PFSK-1 (cell line): Measurements from ENCODE around the gene NUDT1. TPM values are rescaled to one million over a fixed set of nuclear protein-coding genes. Genes with fewer than 3 reads are reported as not detected.

Experiments
- FOXP2 ChIP-seq: optimal IDR thresholded peaks from 2 replicates; pipeline ENCODE3; 2011; ENCODE audit warnings: borderline replicate concordance, control low read depth, inconsistent platforms; ENCODE audit not compliant: insufficient read depth; ENCODE audit errors: extremely low read length, extremely low read depth
- POLR2AphosphoS5 ChIP-seq: IDR thresholded peaks from 2 replicates; pipeline ENCODE4 v1.6.1; 2012; ENCODE audit warnings: low read depth, mild to moderate bottlenecking, control low read depth, low read length, moderate library complexity
- SIN3A ChIP-seq: IDR thresholded peaks from 2 replicates; pipeline ENCODE4 v1.6.1; 2012; ENCODE audit warnings: mild to moderate bottlenecking, low read length, moderate library complexity, borderline replicate concordance; ENCODE audit not compliant: insufficient read depth
- TAF1 ChIP-seq: IDR thresholded peaks from 2 replicates; pipeline ENCODE4 v1.6.1; 2012; ENCODE audit warnings: low read length, control low read depth, borderline replicate concordance; ENCODE audit not compliant: insufficient read depth
- polyA plus RNA-seq: library from polyadenylated mRNA; unstranded; fragments of >200 nt; gene quantifications from one replicate; pipeline ENCODE4 v1.2.1, GENCODE V29; 2012; ENCODE audit warnings: low read depth, missing spikeins; ENCODE audit not compliant: insufficient read length
- TF ChIP-seq, protein P1 (sequence below), 2 experiments: IDR thresholded peaks; 2 replicates each; pipeline versions ENCODE4 v1.6.1 to v1.8.0; 2011 to 2012; ENCODE audit warnings: low read depth in 2 of 2, low read length in 2 of 2, control low read depth in 1 of 2, inconsistent platforms in 1 of 2, mild to moderate bottlenecking in 1 of 2, moderate library complexity in 1 of 2; ENCODE audit not compliant: insufficient read depth in 1 of 2

NUDT1 gene
- polyA plus RNA-seq = 33.8 TPM

DNA sequence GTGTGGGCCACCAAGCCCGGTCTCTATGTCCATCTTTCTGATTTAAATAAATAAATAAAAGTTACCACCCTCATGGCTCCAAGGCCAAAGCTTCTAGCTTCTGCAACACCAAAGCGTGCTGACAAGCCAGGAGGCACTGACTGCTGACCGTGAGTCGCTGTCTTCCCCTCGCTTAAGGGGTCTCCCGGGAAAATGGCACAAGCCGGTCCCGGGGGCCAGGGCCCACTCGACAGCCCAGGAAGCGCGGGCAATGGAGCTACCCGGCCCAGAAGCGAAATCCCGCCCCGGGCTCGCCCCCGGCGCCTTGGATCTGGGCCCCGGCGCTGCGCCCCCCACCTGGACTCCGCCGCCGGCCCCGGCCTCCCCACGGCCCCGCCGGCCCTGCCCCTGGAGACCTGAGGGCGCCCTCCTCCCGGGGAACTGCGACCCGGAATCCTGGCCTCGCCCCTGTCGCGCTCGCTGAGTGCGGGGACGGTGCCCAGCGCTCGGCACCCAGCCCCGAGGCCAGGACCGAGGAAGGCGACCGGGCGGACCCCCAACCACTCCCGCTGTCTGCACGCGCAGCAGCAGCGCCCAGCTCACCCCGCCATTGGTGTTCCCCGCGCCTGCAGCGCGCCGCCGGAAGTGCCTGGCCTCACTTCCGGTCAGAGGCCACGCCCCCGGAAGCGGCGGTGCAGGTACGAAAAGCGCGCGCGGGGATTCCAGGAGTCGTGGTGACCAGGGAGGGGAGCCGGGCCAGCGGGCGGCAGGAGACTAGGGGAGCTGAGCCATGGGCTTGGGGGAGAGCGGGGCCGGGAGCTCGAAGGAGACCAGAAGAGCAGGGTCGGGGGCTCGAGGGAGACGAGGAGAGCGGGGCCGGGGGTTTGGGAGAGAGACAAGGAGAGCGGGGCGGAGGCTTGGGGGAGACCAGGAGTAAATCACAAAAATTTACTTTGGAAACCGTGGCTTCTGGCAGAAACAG lies at the start of gene NUDT1, which contains the start of gene MRM2:
Gene NUDT1 (plus strand): TSS at position 647 of the 961 bp plus-strand sequence. CDS start 2,349 bp downstream, outside the sequence.
Gene MRM2 (minus strand): TSS at position 626 of the 961 bp plus-strand sequence. CDS start 36 bp downstream, at position 590.
- TF ChIP-seq SIN3A (peak; percentile 81; the same call in 1 of the 2 replicates), FOXP2 (peak; percentile 59), POLR2AphosphoS5 (peak; percentile 88), TAF1 (peak; percentile 93)
- TF ChIP-seq, protein P1, sequence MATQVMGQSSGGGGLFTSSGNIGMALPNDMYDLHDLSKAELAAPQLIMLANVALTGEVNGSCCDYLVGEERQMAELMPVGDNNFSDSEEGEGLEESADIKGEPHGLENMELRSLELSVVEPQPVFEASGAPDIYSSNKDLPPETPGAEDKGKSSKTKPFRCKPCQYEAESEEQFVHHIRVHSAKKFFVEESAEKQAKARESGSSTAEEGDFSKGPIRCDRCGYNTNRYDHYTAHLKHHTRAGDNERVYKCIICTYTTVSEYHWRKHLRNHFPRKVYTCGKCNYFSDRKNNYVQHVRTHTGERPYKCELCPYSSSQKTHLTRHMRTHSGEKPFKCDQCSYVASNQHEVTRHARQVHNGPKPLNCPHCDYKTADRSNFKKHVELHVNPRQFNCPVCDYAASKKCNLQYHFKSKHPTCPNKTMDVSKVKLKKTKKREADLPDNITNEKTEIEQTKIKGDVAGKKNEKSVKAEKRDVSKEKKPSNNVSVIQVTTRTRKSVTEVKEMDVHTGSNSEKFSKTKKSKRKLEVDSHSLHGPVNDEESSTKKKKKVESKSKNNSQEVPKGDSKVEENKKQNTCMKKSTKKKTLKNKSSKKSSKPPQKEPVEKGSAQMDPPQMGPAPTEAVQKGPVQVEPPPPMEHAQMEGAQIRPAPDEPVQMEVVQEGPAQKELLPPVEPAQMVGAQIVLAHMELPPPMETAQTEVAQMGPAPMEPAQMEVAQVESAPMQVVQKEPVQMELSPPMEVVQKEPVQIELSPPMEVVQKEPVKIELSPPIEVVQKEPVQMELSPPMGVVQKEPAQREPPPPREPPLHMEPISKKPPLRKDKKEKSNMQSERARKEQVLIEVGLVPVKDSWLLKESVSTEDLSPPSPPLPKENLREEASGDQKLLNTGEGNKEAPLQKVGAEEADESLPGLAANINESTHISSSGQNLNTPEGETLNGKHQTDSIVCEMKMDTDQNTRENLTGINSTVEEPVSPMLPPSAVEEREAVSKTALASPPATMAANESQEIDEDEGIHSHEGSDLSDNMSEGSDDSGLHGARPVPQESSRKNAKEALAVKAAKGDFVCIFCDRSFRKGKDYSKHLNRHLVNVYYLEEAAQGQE (IDR thresholded peaks at IDR 0.05; ENCODE audit: insufficient read depth in 1 of 2, low read depth in 2 of 2, low read length in 2 of 2) = peak in 1 of 2 experiments; percentile 18; a peak in 1 of 4 replicates

DNA sequence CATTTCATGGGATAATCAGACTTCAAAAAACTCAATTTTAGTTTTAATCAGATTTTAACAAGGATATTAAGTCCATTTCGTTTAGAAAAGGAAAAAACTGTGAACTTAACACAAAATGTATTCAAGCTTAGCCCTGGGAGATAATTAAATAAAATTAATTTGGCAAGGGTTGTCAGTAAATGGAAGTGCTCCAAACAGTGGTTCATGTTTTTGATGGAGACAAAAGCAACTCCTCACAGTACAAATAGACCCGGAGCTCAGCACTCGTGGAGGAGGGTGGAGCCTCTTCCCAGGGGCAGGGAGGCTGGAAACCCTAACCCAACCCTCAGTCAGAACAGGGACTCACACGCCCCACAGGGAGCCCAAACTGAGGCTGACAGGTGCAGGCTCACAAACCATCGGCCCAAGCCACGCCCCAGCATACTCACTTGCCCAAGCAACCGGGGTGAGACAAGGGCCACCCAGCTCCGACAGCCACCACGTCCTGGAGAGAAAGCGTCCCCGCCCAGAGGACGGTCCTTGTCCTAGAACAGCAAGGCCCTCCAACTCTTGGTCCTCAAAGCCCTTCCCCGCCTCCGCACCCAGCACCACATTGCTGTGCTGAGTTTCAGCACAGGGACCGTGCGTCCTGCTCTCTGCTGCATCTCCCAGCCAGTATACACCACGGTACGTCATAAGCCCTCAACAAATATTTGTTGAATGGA lies 49.0 kb upstream of the NUDT1 start:
- TF ChIP-seq, protein P1 (IDR thresholded peaks at IDR 0.05; ENCODE audit: insufficient read depth in 1 of 2, low read depth in 2 of 2, low read length in 2 of 2) = no peak
- no peak for TF ChIP-seq TAF1
- TF ChIP-seq SIN3A = no peak
- TF ChIP-seq POLR2AphosphoS5 = no peak
- no peak for TF ChIP-seq FOXP2

DNA sequence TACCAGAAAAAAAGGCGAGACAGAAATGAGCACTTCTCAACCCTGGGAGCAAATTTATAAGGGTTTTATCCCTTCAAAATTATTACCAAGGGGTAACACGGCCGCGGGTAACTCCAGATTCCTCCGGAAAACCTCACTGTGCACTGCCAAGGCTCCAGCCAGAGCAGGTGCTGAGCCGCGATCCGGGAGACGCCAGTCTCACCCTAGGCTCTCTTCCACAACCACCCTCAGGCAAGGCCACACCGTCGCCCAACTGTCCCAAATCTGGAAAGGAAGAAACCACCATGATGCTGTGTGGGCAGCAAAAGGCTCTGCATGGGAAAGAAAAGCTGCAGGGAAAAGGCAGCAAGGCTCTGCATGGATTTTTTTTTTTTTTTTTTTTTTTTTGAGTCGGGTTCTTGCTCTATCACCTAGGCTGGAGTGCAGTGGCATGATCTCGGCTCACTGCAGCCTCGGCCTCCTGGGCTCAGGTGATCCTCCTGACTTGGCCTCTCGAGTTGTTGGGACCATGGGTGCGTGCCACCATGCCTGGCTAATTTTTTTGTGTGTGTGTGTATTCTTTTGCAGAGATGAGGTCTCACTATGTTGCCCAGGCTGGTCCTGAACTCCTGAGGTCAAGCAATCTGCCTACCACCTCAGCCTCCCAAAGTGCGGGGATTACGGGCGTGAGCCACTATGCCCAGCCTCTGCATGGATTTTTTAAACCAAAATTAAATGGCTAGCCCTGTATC lies 48.3 kb upstream of the NUDT1 start:
- no peak for TF ChIP-seq TAF1
- TF ChIP-seq FOXP2 = no peak
- TF ChIP-seq, protein P1 (IDR thresholded peaks at IDR 0.05; ENCODE audit: insufficient read depth in 1 of 2, low read depth in 2 of 2, low read length in 2 of 2) = no peak
- no peak for TF ChIP-seq SIN3A
- TF ChIP-seq POLR2AphosphoS5 = no peak

DNA sequence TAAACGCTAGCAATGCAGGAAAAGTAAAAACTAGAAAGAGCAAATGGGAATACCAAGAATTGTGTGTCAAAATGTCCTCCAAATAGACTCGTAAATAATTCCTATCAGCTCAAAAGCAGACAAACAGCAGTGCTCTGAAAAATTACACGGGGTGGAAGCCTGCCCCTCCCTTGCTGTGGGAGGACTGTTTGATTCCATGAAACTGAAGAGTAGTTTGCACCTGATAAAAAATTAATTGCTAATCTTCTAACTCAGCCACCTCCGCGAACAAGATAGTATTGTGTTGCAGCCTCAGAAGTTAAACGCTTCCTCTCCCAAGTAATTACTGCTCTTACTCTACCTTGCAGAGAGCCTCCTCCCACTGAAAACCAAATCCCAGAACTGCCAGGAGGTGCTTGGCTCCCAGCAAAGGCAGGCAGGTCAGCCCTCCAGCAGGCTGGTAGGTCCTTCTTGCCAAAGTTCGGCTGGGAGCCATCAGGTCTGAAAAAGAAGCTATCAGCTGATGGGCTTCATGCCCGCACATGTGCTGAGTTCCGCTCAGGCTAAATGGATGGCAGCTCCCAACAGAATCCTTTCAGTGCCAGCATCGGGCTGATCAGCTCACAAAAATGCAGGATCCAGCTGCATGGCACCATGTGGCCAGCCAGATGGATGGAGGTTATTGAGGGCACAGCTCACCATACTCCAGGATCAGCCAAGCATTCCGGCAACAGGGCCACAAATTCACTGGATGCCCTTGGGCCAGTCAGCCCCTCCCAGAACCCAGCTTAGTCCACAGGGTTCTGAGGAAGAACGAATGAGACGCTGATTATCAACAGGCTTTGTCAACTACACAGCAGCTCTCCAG lies 46.4 kb upstream of the NUDT1 start:
- TF ChIP-seq, protein P1 (IDR thresholded peaks at IDR 0.05; ENCODE audit: insufficient read depth in 1 of 2, low read depth in 2 of 2, low read length in 2 of 2) = no peak
- TF ChIP-seq POLR2AphosphoS5 (no peak), SIN3A (no peak), TAF1 (no peak), FOXP2 (no peak)
